ENCODE results near the gene RANBP10. TPM values are rescaled to one million over a fixed set of nuclear protein-coding genes. Genes with fewer than 3 reads are reported as not detected.

Gene RANBP10
- total and polyA plus RNA-seq, 2 of the 8 experiments (the other 6 are each of a cell fraction or from before 2014, with no cell fraction given), result 14.2 to 16.8 TPM

DNA sequence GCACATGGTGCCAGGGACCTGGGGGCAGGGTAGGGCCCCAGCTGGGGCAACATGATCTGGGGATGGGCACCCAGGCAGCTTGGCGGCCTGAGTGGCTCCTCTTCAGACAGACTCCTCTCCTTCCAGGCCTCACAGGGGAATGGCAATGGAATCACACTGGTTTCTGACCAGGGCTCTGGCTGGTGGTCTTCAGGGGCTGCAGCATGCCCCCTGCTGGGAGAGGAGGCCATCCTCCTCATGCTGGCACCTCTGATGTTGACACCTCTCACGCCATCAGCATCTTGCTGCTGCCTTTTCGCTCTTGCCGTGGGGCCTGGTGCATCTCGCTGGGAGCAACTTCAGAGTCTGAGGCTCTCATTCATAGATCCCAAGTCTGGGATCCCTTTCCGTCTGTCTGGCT is 76.0 kb downstream of the RANBP10 start:
- Histone ChIP-seq H3K23me2 (ENCODE audit: low read depth, low read length) (no peaks in the 10 kb centered on the region), H2BK12ac (ENCODE audit: low read depth, low read length) (no peak overlapping the region), H3K14ac (ENCODE audit: insufficient read length) (no peak overlapping the region), H3K56ac (replicated peaks; ENCODE audit: insufficient read length, low read depth, low read length) (no peak overlapping the region), H3K23ac (ENCODE audit: insufficient read length) (no peak overlapping the region), H4K5ac (ENCODE audit: insufficient read length, low read depth, low read length) (no peak overlapping the region), H2BK5ac (ENCODE audit: low read depth, low read length) (no peak overlapping the region), H4K8ac (ENCODE audit: extremely low read depth, insufficient read depth, low read length) (no peak overlapping the region), H2AK5ac (ENCODE audit: low read depth, low read length) (no peak overlapping the region), H3K18ac (ENCODE audit: extremely low read depth, low read length) (no peak overlapping the region), H3K27ac (ENCODE audit: low read depth, low read length) (no peak overlapping the region), H3K9me3 (ENCODE audit: insufficient read depth in 2 of 2, low read depth in 1 of 2, low read length in 1 of 2) (no peaks in the 10 kb centered on the region), H2BK15ac (ENCODE audit: low read length) (no peak overlapping the region), H3K4me1 (replicated peaks in 1 of 4; ENCODE audit: control insufficient read depth in 3 of 4, insufficient read depth in 4 of 4, low read length in 3 of 4) (no peaks in the 10 kb centered on the region), H3K4me3 (ENCODE audit: extremely low read depth in 1 of 4, insufficient read depth in 2 of 4, low read depth in 3 of 4, low read length in 4 of 4) (no peak overlapping the region), H3K79me1 (ENCODE audit: low read depth, low read length) (no peaks in the 10 kb centered on the region), H2BK20ac (ENCODE audit: low read length) (no peak overlapping the region), H3K27me3 (replicated peaks in 1 of 4; ENCODE audit: control insufficient read depth in 3 of 4, extremely low read depth in 1 of 4, insufficient read depth in 3 of 4, low read length in 3 of 4) (no peaks in the 10 kb centered on the region), H2BK120ac (replicated peaks; ENCODE audit: low read depth, low read length) (no peak overlapping the region), H3K9ac (replicated peaks in 1 of 4; ENCODE audit: extremely low read depth in 1 of 4, low read depth in 3 of 4, low read length in 3 of 4) (no peak overlapping the region), H4K91ac (replicated peaks; ENCODE audit: insufficient read length, low read length) (no peak overlapping the region), H4K20me1 (replicated peaks in 1 of 2; ENCODE audit: control insufficient read depth in 1 of 2, insufficient read depth in 2 of 2, low read length in 2 of 2) (peaks cover 2 to 4% of the 10 kb centered on the region in 2 experiments), H2AFZ (ENCODE audit: low read length) (no peak overlapping the region), H3K36me3 (ENCODE audit: control insufficient read depth in 2 of 4, insufficient read depth in 4 of 4, low read length in 3 of 4) (peaks cover 3 to 19% (median 9%) of the 10 kb centered on the region in 4 experiments; a peak in 5 of 8 replicates), H3K4ac (replicated peaks; ENCODE audit: insufficient read length, low read depth, low read length) (no peak overlapping the region), H3K79me2 (ENCODE audit: control insufficient read depth in 1 of 2, insufficient read depth in 2 of 2, low read length in 2 of 2) (no peaks in the 10 kb centered on the region), H3K4me2 (ENCODE audit: insufficient read depth in 1 of 2, low read depth in 2 of 2, low read length in 2 of 2) (no peak overlapping the region)
- FAIRE-seq (no peak), DNase-seq (ENCODE audit: low read depth in 1 of 2, low spot score in 2 of 2) (no peak)
- ChIA-PET POLR2A (ENCODE audit: partially characterized antibody) (no interaction called here), CTCF (ENCODE audit: partially characterized antibody) (interaction anchor here (0.6 to 1.6 kb wide), 5 partner anchors 10 to 198 kb away, joined by 3 to 5 read pairs (median 3); no protein-coding TSS in a partner anchor)
- TF ChIP-seq SIRT6 (IDR thresholded peaks at IDR 0.05; ENCODE audit: low read length), result no peak
- TF ChIP-seq EGR1 (IDR thresholded peaks at IDR 0.05; ENCODE audit: borderline replicate concordance, low read depth, low read length), result no peak
- WGBS, 2 experiments (ENCODE audit: extremely low coverage in 1 of 2, insufficient coverage in 1 of 2, insufficient read length in 1 of 2, insufficient replicate concordance in 2 of 2, low coverage in 1 of 2, low lambda C conversion rate in 2 of 2, missing lambda C conversion rate in 1 of 2), result 91% methylated on average over 6 of the region's 6 CpGs; no CpG with 5 or more reads in 1 of the 2 experiments
